Measurements from ENCODE around the gene INCA1. TPM values are rescaled to one million over a fixed set of nuclear protein-coding genes. Genes with fewer than 3 reads are reported as not detected.

INCA1 gene
- total and polyA plus RNA-seq, 2 of the 13 experiments (the other 11 are each of a cell fraction or from before 2014, with no cell fraction given), result 0.93 to 2.6 TPM

DNA sequence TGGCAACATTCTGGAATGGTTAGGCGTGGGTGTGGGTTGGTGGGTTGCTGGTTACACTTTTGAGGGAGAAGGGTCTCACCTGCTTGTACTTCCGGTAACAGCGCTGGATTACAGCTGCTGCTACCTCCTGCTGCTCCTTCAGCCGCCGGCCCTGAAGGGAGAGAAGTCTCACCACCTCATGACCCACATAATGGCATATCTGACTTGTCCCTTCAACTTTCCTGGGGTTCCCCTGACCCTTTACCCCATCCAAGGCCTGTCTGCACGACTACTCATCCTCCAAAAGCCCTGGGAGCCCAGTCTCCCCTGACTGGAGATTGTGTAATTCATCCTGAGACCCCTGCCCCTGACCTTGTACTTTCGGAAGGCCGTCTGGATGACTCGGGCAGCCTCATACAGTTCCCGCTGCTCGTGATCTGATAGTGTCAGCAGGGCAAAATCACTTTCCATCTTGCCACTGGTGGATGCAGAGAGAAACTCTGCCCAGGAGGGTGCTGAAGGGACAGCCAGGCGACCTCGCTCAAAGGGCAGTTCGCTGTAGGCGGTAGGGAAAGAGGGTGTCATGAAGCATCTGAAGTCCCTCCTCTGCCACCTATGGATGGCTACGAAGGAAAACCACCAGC lies 27.7 kb downstream of the INCA1 start (continued):
- TF ChIP-seq CBX5 (CRISPR knock-in tag; IDR thresholded peaks at IDR 0.05; ENCODE audit: borderline replicate concordance) (peak; percentile 49; the same call in 1 of the 2 replicates), ZNF747 (CRISPR knock-in tag; IDR thresholded peaks at IDR 0.05; ENCODE audit: borderline replicate concordance) (0 out of 2 replicates have a peak, but pooled peaks have one; percentile 36), ZNF274 (CRISPR knock-in tag; IDR thresholded peaks at IDR 0.05) (no peak), NR2F6 (IDR thresholded peaks at IDR 0.05) (no peak), NR2F6 (CRISPR knock-in tag; IDR thresholded peaks at IDR 0.05) (peak; percentile 30; the same call in 1 of the 2 replicates), ZMYM4 (CRISPR knock-in tag; IDR thresholded peaks at IDR 0.05) (0 out of 2 replicates have a peak, but pooled peaks have one; percentile 16), ZNF510 (CRISPR knock-in tag; IDR thresholded peaks at IDR 0.05; ENCODE audit: low read depth) (no peak), AHDC1 (CRISPR knock-in tag; IDR thresholded peaks at IDR 0.05; ENCODE audit: borderline replicate concordance) (no peak), ZFP36L1 (CRISPR knock-in tag; IDR thresholded peaks at IDR 0.05) (no peak; the same call in 1 of the 2 replicates), ZNF501 (CRISPR knock-in tag; IDR thresholded peaks at IDR 0.05) (0 out of 2 replicates have a peak, but pooled peaks have one; percentile 3), ZSCAN31 (CRISPR knock-in tag; IDR thresholded peaks at IDR 0.05; ENCODE audit: low read depth) (peak; percentile 14; the same call in 1 of the 2 replicates), MEIS2 (CRISPR knock-in tag; IDR thresholded peaks at IDR 0.05) (0 out of 2 replicates have a peak, but pooled peaks have one; percentile 14), NFAT5 (CRISPR knock-in tag; IDR thresholded peaks at IDR 0.05) (0 out of 2 replicates have a peak, but pooled peaks have one; percentile 33), MYC (CRISPR knock-in tag; IDR thresholded peaks at IDR 0.05; ENCODE audit: borderline replicate concordance) (peak; percentile 39; the same call in 1 of the 2 replicates)
- TF ChIP-seq, protein P1, sequence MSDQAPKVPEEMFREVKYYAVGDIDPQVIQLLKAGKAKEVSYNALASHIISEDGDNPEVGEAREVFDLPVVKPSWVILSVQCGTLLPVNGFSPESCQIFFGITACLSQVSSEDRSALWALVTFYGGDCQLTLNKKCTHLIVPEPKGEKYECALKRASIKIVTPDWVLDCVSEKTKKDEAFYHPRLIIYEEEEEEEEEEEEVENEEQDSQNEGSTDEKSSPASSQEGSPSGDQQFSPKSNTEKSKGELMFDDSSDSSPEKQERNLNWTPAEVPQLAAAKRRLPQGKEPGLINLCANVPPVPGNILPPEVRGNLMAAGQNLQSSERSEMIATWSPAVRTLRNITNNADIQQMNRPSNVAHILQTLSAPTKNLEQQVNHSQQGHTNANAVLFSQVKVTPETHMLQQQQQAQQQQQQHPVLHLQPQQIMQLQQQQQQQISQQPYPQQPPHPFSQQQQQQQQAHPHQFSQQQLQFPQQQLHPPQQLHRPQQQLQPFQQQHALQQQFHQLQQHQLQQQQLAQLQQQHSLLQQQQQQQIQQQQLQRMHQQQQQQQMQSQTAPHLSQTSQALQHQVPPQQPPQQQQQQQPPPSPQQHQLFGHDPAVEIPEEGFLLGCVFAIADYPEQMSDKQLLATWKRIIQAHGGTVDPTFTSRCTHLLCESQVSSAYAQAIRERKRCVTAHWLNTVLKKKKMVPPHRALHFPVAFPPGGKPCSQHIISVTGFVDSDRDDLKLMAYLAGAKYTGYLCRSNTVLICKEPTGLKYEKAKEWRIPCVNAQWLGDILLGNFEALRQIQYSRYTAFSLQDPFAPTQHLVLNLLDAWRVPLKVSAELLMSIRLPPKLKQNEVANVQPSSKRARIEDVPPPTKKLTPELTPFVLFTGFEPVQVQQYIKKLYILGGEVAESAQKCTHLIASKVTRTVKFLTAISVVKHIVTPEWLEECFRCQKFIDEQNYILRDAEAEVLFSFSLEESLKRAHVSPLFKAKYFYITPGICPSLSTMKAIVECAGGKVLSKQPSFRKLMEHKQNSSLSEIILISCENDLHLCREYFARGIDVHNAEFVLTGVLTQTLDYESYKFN (CRISPR knock-in tag; conservative IDR thresholded peaks at IDR 0.05), result peak; percentile 28; the same call in 1 of the 2 replicates

Data from HepG2 (cell line).